SK-N-SH (cell line): ENCODE measurements around the gene ELF3. TPM values are rescaled to one million over a fixed set of nuclear protein-coding genes. Genes with fewer than 3 reads are reported as not detected.

Experiments
- CTCF ChIA-PET: fragments of 300-600, 350-600 bp; formaldehyde crosslinking; extraction: SDS; loops from one replicate; lab custom pipeline; 2021; lab: Yijun Ruan, JAX
- POLR2A ChIA-PET: fragments of 350-600 bp; sonication (Branson Sonifier 250); formaldehyde crosslinking; extraction: SDS; loops from one replicate; lab custom pipeline; 2020; ENCODE audit warnings: antibody characterized with exemption, inconsistent platforms; lab: Yijun Ruan, JAX
- DNase-seq: peaks from one replicate; pipeline ENCODE4 v3.0.0; 2012
- H2AFZ ChIP-seq: fragments of 200-600 bp; sonication (generic); 2 replicates; pipeline ENCODE4 v1.8.1; 2016; ENCODE audit warnings: antibody characterized with exemption, mild to moderate bottlenecking, low read depth
- H3F3A ChIP-seq: fragments of 200-600 bp; sonication (generic); replicated peaks from 2 replicates; pipeline ENCODE3; 2016; ENCODE audit warnings: antibody characterized with exemption, mild to moderate bottlenecking; ENCODE audit not compliant: insufficient read depth
- H3K27ac ChIP-seq, 2 experiments: fragments of 200-500 bp in 1 of 2; fragments of 200-600 bp in 1 of 2; sonication (Bioruptor generic) in 1 of 2; sonication (generic), shearing (Covaris generic) in 1 of 2; 2 replicates each; pipeline versions ENCODE4 v1.5.1 to v1.6.1; 2014 to 2016; ENCODE audit warnings: low read depth in 2 of 2, inconsistent platforms in 1 of 2, low read length in 1 of 2, mild to moderate bottlenecking in 1 of 2, mixed read lengths in 1 of 2
- H3K27me3 ChIP-seq: fragments of 200-600 bp; sonication (generic), shearing (Covaris generic); 2 replicates; pipeline ENCODE4 v1.6.1; 2016; ENCODE audit warnings: mixed run types; ENCODE audit not compliant: insufficient read depth
- H3K36me3 ChIP-seq, 2 experiments: fragments of 200-500 bp in 1 of 2; fragments of 200-600 bp in 1 of 2; sonication (Bioruptor generic) in 1 of 2; sonication (generic) in 1 of 2; replicated peaks in 1 of 2; 2 replicates each; pipeline versions ENCODE3 to v1.5.1; 2014 to 2016; ENCODE audit warnings: low read length in 1 of 2, mild to moderate bottlenecking in 1 of 2; ENCODE audit not compliant: insufficient read depth in 2 of 2, control insufficient read depth in 1 of 2
- H3K4me1 ChIP-seq, 2 experiments: fragments of 200-500 bp in 1 of 2; fragments of 200-600 bp in 1 of 2; sonication (Bioruptor generic) in 1 of 2; sonication (generic), shearing (Covaris generic) in 1 of 2; 2 replicates each; pipeline versions ENCODE4 v1.5.1 to v1.6.1; 2014 to 2016; ENCODE audit warnings: low read depth in 1 of 2, low read length in 1 of 2, mixed run types in 1 of 2; ENCODE audit not compliant: insufficient read depth in 2 of 2, control insufficient read depth in 1 of 2
- H3K4me2 ChIP-seq: fragments of 200-600 bp; sonication (generic), shearing (Covaris generic); 2 replicates; pipeline ENCODE4 v1.6.1; 2017; ENCODE audit warnings: mixed run types
- H3K4me3 ChIP-seq, 2 experiments: fragments of 200-500 bp in 1 of 2; fragments of 200-600 bp in 1 of 2; sonication (Bioruptor generic) in 1 of 2; sonication (generic), shearing (Covaris generic) in 1 of 2; 2 replicates each; pipeline versions ENCODE4 v1.5.1 to v1.8.1; 2014 to 2016; ENCODE audit warnings: low read depth in 2 of 2, inconsistent platforms in 1 of 2, low read length in 1 of 2, mild to moderate bottlenecking in 1 of 2, mixed read lengths in 1 of 2, moderate library complexity in 1 of 2
- H3K79me2 ChIP-seq: fragments of 200-600 bp; sonication (generic); 2 replicates; pipeline ENCODE4 v1.8.1; 2017; ENCODE audit warnings: mild to moderate bottlenecking; ENCODE audit not compliant: insufficient read depth
- H3K9ac ChIP-seq: fragments of 200-600 bp; sonication (generic); 2 replicates; pipeline ENCODE4 v1.6.1; 2017; ENCODE audit warnings: mixed run types
- H3K9me2 ChIP-seq: fragments of 200-600 bp; sonication (generic); 2 replicates; pipeline ENCODE4 v1.6.1; 2017; ENCODE audit warnings: mixed run types
- H3K9me3 ChIP-seq: fragments of 200-600 bp; sonication (generic); 2 replicates; pipeline ENCODE4 v1.6.1; 2017; ENCODE audit warnings: mixed run types, mild to moderate bottlenecking, moderate library complexity
- H4K20me1 ChIP-seq: fragments of 200-600 bp; sonication (generic); 2 replicates; pipeline ENCODE4 v1.6.1; 2017; ENCODE audit warnings: mild to moderate bottlenecking, mixed run types; ENCODE audit not compliant: insufficient read depth
- ELF1 ChIP-seq: IDR thresholded peaks from 2 replicates; pipeline ENCODE4 v1.4.0; 2012
- FOXJ3 ChIP-seq: sonication (generic); formaldehyde crosslinking; IDR thresholded peaks from 2 replicates; pipeline ENCODE4 v1.5.1; 2020; ENCODE audit warnings: mild to moderate bottlenecking, missing genetic modification reagents
- GATA2 ChIP-seq: sonication (generic); formaldehyde crosslinking; IDR thresholded peaks from 2 replicates; pipeline ENCODE4 v1.5.0; 2020; ENCODE audit warnings: mild to moderate bottlenecking, missing genetic modification reagents
- MEF2A ChIP-seq: IDR thresholded peaks from 2 replicates; pipeline ENCODE4 v1.4.0; 2012; ENCODE audit warnings: low read depth, borderline replicate concordance
- MXI1 ChIP-seq: IDR thresholded peaks from 2 replicates; pipeline ENCODE4 v1.6.1; 2012; ENCODE audit warnings: mild to moderate bottlenecking, low read depth, low read length, improper control_type of control experiment
- RAD21 ChIP-seq: IDR thresholded peaks from 2 replicates; pipeline ENCODE4 v1.6.1; 2012; ENCODE audit warnings: mild to moderate bottlenecking, low read length
- RCOR1 ChIP-seq: fragments of 150-350 bp; IDR thresholded peaks from 2 replicates; pipeline ENCODE4 v1.6.1; 2017; ENCODE audit warnings: antibody characterized with exemption, low read length
- SIN3A ChIP-seq: IDR thresholded peaks from 2 replicates; pipeline ENCODE4 v1.6.1; 2012; ENCODE audit warnings: low read depth, mild to moderate bottlenecking, low read length, moderate library complexity, borderline replicate concordance
- SMC3 ChIP-seq: IDR thresholded peaks from 2 replicates; pipeline ENCODE4 v1.6.1; 2012; ENCODE audit warnings: low read depth, low read length, improper control_type of control experiment
- WGBS: methylation state at CpG from one replicate; pipeline ENCODE4 v1.1.6; 2017; ENCODE audit warnings: low lambda C conversion rate; 5-methylcytosine and 5-hydroxymethylcytosine counted together
- polyA plus RNA-seq, 3 experiments: library from polyadenylated mRNA; depleted of rRNA; stranded (reverse); fragments of >200 nt; gene quantifications; 2 replicates each; pipeline ENCODE4 v1.2.3, GENCODE V29; 2012
- TF ChIP-seq, protein P1 (sequence below): fragments of 200-600 bp; sonication (generic); IDR thresholded peaks from 2 replicates; pipeline ENCODE4 v1.6.1; 2017; ENCODE audit warnings: antibody characterized with exemption, mild to moderate bottlenecking, moderate library complexity

Gene ELF3
- polyA plus RNA-seq, 1 of the 3 experiments (the other 2 are of a cell fraction), result 0.10 TPM

DNA sequence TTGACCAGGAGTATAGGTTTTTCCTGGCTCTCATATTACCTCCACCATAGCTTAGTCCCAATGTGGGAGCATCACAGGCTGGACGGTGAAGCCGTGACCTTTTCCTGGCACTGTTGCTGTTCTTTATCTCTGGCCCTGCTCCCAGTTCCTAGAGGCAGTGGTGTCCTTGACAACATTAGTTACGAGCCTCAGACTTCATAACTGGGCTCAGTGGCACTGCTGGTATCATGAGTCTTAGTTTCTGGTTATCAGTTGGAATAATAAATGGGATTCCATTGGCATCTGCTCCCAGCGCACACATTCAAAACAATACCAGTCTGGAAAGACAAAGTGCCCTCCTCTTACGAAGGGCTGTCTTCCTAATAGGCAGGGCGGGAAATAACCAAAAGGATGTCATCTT, 20.0 kb upstream of the ELF3 start:
- WGBS, result 74% methylated on average over 6 of the region's 6 CpGs
- TF ChIP-seq ELF1 (no peak), RCOR1 (peak; percentile 69), GATA2 (CRISPR knock-in tag) (peak; percentile 59; the same call in 1 of the 2 replicates)
- Histone ChIP-seq H3K36me3 (peaks cover 37 to 43% of the 10 kb centered on the region in 2 experiments), H3F3A (peaks cover 7% of the 10 kb centered on the region), H3K79me2 (peaks cover 32% of the 10 kb centered on the region), H3K27ac (no peak overlapping the region), H3K4me3 (no peak overlapping the region), H3K9ac (no peak overlapping the region), H3K27me3 (no peaks in the 10 kb centered on the region), H3K4me1 (peaks cover 0 to 7% of the 10 kb centered on the region in 2 experiments; a peak in 1 of 4 replicates), H3K4me2 (no peak overlapping the region), H3K9me2 (no peaks in the 10 kb centered on the region), H3K9me3 (no peaks in the 10 kb centered on the region), H2AFZ (no peak overlapping the region), H4K20me1 (peaks cover 15% of the 10 kb centered on the region; the same call in 1 of the 2 replicates)
- ChIA-PET CTCF (interaction anchor here (1.5 to 9.6 kb wide), 5 partner anchors 9 to 133 kb away, joined by 3 to 58 read pairs (median 12); partner anchors contain the start of gene GPR37L1), POLR2A (no interaction called here)
- peak; percentile 62 for DNase-seq

DNA sequence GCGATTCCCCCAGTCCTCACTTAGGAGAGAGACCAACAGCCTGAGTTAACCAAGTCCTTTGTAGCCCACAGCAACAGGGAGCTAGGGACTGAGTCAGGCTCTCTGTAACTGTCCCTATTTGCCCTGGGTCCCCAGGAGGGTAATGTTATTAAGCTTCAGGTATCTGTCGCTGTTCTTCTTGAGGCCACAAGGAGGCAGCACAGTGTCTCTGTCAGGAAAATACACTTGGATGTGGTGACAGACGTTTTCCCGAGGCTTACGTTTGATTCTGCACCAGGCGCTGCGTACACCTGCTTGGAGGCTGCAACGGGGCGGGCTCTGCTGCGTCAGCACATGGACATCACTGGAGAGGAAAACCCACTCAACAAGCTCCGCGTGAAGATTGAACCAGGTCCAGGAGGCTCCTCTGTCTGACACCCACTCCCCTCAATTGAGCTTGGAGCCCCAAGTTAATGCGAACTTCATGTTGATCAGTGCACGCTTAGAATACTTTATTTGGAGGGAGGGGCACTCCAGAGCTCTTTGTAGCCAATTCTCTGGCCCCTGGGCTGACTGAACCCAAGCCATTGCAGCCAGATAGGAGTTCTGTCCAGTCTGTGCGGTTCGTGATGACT, 10.7 kb upstream of the ELF3 start:
- H3K27me3 ChIP-seq, result no peaks in the 10 kb centered on the region
- H3K4me2 ChIP-seq, result no peak overlapping the region
- 73% methylated on average over 16 of the region's 16 CpGs for WGBS
- no peaks in the 10 kb centered on the region for H3K9me3 ChIP-seq
- H2AFZ ChIP-seq, result no peak overlapping the region
- peak; percentile 76 for DNase-seq
- ChIA-PET CTCF (interaction anchor here (0.6 to 20.4 kb wide), 52 partner anchors 8 to 499 kb away, joined by 3 to 411 read pairs (median 5); partner anchors contain the start of genes ELF3, GPR37L1, PTPN7 and RNPEP), POLR2A (no interaction called here)
- no peaks in the 10 kb centered on the region for H3K4me1 ChIP-seq
- H3K27ac ChIP-seq, result no peak overlapping the region
- H3K79me2 ChIP-seq, result no peaks in the 10 kb centered on the region
- H3K9me2 ChIP-seq, result no peaks in the 10 kb centered on the region
- no peak overlapping the region; a peak in 1 of 4 replicates for H3K4me3 ChIP-seq
- peaks cover 42 to 56% of the 10 kb centered on the region in 2 experiments for H3K36me3 ChIP-seq
- 0 out of 2 replicates have a peak, but pooled peaks have one; percentile 38 for TF ChIP-seq SIN3A
- TF ChIP-seq MEF2A, result no peak
- no peak for TF ChIP-seq MXI1
- TF ChIP-seq RAD21, result peak; percentile 64
- TF ChIP-seq SMC3, result peak; percentile 63
- TF ChIP-seq, protein P1, sequence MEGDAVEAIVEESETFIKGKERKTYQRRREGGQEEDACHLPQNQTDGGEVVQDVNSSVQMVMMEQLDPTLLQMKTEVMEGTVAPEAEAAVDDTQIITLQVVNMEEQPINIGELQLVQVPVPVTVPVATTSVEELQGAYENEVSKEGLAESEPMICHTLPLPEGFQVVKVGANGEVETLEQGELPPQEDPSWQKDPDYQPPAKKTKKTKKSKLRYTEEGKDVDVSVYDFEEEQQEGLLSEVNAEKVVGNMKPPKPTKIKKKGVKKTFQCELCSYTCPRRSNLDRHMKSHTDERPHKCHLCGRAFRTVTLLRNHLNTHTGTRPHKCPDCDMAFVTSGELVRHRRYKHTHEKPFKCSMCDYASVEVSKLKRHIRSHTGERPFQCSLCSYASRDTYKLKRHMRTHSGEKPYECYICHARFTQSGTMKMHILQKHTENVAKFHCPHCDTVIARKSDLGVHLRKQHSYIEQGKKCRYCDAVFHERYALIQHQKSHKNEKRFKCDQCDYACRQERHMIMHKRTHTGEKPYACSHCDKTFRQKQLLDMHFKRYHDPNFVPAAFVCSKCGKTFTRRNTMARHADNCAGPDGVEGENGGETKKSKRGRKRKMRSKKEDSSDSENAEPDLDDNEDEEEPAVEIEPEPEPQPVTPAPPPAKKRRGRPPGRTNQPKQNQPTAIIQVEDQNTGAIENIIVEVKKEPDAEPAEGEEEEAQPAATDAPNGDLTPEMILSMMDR, result peak; percentile 72
- TF ChIP-seq FOXJ3 (CRISPR knock-in tag), result no peak
- TF ChIP-seq RCOR1, result no peak
- H4K20me1 ChIP-seq, result no peaks in the 10 kb centered on the region
- H3K9ac ChIP-seq, result no peak overlapping the region
- H3F3A ChIP-seq, result peaks cover 17% of the 10 kb centered on the region
